ENCODE measurements around the gene LDLRAD3.

LDLRAD3 gene

GRCh38 chr11:35968386-35969088, 24.7 kb downstream of the LDLRAD3 start:
- DNase-seq (ENCODE audit: low read depth) = peak; percentile 41
- no peak for TF ChIP-seq CTCF (conservative IDR thresholded peaks at IDR 0.05; ENCODE audit: low read length)
- no peak overlapping the region for H3K4me3 ChIP-seq (ENCODE audit: low read length)

- TF ChIP-seq CTCF (conservative IDR thresholded peaks at IDR 0.05; ENCODE audit: low read length) = no peak
- no peak overlapping the region for H3K4me3 ChIP-seq (ENCODE audit: low read length)
- DNase-seq (ENCODE audit: low read depth) = no peak
Observed at GRCh38 chr11:35969089-35970042, 25.5 kb downstream of the LDLRAD3 start.

- no peak for TF ChIP-seq CTCF (conservative IDR thresholded peaks at IDR 0.05; ENCODE audit: low read length)
- H3K4me3 ChIP-seq (ENCODE audit: low read length) = no peak overlapping the region
- DNase-seq (ENCODE audit: low read depth) = no peak
Observed at GRCh38 chr11:35970445-35970844, 26.6 kb downstream of the LDLRAD3 start.

GRCh38 chr11:35971841-35972422, 28.1 kb downstream of the LDLRAD3 start:
- TF ChIP-seq CTCF (conservative IDR thresholded peaks at IDR 0.05; ENCODE audit: low read length) = no peak
- no peak overlapping the region for H3K4me3 ChIP-seq (ENCODE audit: low read length)
- DNase-seq (ENCODE audit: low read depth) = no peak

- H3K4me3 ChIP-seq (ENCODE audit: low read length) = no peak overlapping the region
- DNase-seq (ENCODE audit: low read depth) = peak; percentile 14
- TF ChIP-seq CTCF (conservative IDR thresholded peaks at IDR 0.05; ENCODE audit: low read length) = no peak
Observed at GRCh38 chr11:35974882-35975589, 31.2 kb downstream of the LDLRAD3 start.

- no peak for TF ChIP-seq CTCF (conservative IDR thresholded peaks at IDR 0.05; ENCODE audit: low read length)
- no peak overlapping the region for H3K4me3 ChIP-seq (ENCODE audit: low read length)
- DNase-seq (ENCODE audit: low read depth) = no peak
Observed at GRCh38 chr11:35976434-35976833, 32.6 kb downstream of the LDLRAD3 start.
